HL-60/S4 (cell line): ENCODE data around the gene COBLL1.

Experiments used
- in situ Hi-C: fragments of 300-500 bp; cut with MboI; formaldehyde crosslinking; loops from 2 replicates; pipeline ENCODE4 v1.14.3; 2022; ENCODE audit warnings: low sequenced_read_pairs

The COBLL1 gene

DNA sequence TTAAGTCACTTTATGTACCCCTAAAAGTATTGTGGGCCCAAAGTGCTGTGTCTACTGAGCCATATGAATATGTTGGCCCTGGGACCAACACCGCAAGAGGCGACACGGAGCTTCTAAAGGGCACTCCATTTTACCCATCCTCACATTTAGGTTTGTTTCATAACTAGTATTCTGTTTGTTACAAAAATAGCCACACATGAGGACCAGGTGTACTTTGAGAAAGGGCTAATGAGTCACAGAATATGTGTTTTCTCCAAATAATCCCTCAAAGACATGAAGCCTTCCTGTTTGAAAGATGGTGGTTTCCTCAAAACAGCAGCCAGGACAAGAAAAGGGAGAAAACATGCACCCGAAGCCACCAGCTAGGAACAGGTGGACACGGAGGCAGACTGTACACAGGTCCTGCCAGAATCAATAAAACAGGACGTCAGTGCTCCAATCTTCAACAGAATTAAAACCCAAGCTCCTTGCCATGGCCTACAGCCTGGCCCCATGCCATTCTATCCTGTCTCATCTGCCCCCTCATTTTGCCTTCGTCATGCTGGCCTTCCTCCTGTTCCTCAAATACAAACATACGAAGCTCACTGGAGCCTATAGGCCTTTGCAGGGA, 198.6 kb downstream of the COBLL1 start:
- in situ Hi-C loops, result no loop called here

DNA sequence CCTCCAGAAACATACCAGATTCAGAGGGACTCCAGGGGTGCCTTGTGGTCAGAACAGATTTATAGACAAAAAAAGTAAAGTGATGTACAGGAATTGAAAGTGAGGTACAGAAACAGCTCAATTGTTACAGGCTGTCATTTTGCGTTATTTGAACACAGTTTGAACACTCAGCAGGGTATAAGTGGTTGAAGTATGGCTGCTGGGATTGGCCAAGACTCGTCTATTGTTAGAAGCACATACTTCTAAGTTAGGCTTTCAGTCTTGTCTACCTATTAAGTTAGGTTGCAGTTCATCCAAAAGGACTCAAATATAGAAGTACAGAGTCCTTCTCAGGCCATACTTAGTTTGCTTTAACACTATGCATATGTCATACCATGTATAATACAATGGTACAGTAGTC, 199.4 kb downstream of the COBLL1 start:
- in situ Hi-C loops, result no loop called here
